NCI-H2107 treated with DMSO at 0.1 percent for 48 hours (cell line): Measurements from ENCODE around the gene CEP44.
"Not testable (repeated sequence)": the region's sequence is repeated elsewhere in the genome, so short reads cannot be mapped to it uniquely, and the experiment has no call there.

Source experiments
- DNase-seq: peaks from one replicate; lab custom pipeline; 2025; ENCODE audit not compliant: unreplicated experiment; lab: John Stamatoyannopoulos, UW

Gene CEP44

DNA sequence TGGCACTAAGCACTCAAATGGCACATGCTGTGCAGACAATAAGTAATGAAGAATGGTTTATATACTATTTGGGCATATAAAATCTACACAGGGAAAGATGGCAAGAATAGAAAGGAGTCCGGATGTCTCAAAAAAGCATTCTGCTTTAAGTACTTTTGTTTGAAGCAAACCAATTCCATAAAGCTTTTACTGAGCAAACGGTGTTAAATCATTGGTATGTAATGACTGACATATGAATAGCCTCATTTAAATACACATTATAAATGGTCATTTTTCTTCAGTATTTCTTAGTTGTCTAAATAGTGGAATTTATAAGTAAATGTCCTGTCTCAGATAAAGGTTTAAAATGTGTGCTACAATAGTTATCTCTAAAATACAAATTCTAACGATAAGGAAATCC is 6.3 kb upstream of the CEP44 start:
- no peak for DNase-seq

DNA sequence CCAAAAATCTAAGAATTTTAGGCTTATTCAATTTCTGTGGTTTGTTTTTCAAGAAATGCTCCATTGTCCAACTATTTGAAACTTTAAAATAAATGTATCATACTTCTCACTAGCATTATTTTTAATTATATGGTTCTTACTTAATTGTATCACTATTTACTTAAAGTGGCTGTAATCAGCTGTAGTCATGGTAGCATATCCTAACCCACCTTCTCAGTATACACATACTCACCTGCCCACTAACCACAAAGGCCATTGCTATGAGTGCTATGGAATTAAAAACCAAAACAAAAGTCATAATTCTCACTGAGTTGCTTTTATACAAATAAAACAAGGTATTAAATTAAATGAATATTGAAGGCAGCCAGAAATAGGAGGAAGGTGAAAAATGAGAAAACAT is 5.2 kb upstream of the CEP44 start:
- DNase-seq = no peak

DNA sequence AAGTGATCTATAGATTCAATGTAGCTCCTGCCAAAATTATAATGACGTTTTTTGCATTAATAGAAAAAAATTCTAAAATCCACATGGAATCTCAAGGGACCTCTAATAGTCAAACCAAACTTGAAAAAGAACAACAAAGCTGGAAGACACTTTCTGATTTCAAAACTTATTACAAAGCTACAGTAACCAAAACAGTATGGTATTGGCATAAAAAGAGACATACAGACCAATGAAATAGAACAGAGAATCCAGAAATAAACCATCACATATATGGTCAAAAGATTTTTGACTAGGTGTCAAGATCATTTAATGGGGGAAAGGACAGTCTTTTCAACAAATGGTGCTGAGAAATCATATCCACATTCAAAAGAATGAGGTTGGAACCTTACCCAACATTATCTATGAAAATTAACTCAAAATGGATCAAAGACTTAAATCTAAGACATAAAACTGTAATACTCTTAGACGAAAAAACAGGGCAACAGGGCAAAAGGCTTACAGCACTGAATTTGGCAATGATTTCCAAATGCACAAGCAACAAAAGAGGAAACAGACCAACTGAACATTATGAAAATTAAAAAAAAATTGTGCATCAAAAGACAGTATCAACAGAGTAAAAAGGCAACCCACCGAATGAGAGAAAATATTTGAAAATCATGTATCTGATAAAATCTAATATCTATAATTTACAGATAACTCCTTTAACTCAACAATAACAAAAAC is 4.1 kb upstream of the CEP44 start:
- no peak for DNase-seq

DNA sequence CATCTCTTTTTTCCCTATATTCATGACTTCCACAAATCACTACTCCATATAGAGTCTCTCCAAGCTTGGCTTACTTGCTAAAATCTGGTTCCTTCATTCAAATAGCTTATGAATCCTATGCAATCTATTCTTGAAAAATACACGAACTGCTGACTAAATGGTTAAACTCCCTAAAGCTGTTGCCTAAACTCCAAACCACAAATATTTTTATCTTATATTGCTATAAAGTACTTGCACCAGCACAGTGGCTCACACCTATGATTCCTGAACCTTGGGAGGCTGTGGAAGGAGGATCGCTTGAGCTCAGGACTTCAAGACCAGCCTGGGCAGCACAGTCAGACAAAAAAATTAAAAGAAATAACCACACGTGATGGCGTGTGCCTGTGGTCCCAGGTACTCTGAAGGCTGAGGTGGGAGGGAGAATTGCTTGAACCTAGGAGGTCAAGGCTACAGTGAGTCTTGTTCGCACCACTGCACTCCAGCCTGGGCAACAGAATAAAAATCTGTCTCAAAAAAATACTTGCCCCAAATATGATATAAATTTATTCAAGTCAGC is 2.5 kb upstream of the CEP44 start:
- DNase-seq = no peak

DNA sequence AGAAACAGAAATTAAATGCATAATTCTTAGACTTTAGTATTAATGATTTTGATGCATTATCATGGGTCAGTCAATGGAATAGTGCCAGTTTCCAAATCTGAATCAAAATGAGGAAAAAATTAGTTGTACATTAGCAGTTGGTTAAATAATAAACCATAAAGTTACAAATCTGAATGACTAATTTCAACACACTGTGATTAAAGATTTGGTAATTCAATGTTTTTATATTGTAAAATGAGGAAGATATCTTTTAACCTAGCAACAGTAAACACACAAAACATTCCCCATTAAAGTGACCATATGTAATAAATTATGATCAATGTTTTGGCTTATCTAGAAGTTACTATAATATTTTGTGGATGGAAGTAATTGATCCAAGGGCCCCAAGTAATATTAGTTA is 1.8 kb upstream of the CEP44 start:
- no peak for DNase-seq

DNA sequence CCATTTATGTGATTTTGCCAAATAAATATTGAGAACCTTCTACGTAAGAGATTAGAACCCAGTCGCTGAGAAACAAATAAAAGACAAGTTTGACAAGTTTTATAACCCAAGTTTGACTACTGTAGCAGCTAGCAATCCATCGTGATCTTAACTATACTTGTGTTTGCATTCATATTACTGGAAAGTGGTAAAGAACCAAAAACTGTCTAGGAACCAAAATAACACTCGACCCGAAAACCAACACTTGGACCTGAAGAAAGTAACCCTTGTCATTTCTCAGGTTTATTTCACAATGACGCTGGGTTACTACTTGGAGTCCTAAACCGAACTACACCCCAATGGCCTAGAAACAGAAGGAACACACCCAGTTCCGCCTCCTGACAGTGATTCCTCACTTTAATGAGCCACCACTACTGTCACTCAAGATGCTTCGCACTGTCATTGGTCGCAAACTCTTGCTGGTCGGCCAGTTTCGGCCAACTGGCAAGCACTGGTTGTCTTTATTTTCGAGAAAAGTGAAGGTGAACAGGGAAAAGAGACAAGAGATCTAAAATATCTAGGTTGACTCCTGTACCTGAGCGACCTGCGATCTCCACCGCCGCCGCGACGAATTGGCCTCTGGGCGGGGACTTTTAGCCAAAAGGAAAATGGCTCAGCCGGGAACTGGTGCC is 740 bp upstream of the CEP44 start:
- DNase-seq = peak; percentile 62

DNA sequence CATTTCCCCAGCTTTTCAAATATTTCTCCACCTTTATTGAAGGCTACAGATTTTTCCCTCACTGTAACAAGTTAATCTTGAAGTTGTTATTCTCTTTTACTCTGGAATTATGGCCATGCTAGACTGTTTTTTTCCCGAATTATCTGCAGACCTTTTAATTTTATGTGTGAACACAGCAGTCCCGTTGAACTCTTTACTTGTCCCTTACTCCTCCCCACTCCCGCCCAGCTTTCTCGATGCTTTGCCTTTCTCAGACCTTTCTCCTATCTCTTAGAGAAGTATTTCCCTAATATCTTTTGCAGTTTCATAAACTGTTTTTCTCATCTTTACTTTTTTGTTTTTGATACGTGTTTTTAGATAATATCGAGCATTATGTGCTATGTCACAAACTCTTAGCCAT is 776 bp downstream of the CEP44 start:
- DNase-seq = no peak

DNA sequence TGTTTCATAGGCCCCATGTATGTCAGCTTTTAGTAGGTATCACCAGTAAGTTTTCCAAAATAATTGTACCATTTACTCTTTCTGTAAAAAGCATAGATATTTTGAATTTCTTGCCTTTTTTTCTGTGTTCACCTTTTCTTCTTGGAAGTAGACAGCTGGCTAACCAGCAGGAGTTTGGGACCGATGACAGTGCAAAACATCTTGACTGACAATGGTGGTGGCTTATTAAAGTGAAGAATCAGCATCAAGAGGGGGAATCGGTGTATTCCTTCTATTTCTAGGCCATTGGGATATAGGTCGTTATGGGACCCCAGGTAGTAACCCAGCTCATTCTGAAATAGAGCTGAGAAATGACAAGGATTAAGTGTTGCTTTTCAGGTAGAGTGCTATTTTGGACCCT is 3.2 kb downstream of the CEP44 start:
- no peak for DNase-seq

DNA sequence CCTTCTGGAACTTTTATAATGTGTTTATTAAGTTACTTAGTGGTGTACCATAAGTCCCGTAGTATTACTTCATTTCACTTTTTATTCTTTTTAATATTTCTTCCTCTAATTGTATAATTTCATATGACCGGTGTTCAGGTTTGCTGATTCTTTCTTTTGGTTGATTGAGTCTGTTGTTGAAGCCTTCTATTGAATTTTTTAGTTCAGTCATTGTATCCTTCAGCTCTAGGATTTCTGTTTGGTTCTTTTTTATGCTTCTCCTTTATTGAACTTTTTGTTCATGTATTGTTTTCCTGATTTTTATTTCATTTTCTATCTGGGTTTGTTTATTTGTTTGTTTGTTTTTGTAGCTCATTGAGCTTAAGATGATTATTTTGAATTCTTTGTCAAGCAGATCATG is 8.8 kb downstream of the CEP44 start:
- DNase-seq = no peak

DNA sequence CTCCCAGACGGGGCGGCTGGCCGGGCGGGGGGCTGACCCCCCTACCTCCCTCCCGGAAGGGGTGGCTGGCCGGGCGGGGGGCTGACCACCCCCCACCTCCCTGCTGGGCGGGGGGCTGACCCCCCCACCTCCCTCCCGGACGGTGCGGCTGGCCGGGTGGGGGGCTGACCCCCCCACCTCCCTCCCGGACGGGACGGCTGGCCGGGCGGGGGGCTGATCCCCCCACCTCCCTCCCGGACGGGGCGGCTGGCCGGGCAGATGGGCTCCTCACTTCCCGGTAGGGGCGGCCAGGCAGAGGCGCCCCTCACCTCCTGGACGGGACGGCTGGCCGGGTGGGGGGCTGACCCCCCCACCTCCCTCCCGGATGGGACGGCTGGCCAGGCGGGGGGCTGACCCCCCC is 10.9 kb downstream of the CEP44 start:
- DNase-seq = not testable (repeated sequence)

DNA sequence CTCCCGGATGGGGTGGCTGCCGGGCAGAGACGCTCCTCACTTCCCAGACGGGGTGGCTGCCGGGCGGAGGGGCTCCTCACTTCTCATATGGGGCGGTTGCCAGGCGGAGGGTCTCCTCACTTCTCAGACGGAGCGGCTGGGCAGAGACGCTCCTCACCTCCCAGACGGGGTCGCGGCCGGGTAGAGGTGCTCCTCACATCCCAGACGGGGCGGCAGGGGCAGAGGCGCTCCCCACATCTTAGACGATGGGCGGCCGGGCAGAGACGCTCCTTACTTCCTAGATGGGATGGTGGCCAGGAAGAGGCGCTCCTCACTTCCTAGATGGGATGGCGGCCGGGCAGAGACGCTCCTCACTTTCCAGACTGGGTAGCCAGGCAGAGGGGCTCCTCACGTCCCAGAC is 11.4 kb downstream of the CEP44 start:
- not testable (repeated sequence) for DNase-seq

DNA sequence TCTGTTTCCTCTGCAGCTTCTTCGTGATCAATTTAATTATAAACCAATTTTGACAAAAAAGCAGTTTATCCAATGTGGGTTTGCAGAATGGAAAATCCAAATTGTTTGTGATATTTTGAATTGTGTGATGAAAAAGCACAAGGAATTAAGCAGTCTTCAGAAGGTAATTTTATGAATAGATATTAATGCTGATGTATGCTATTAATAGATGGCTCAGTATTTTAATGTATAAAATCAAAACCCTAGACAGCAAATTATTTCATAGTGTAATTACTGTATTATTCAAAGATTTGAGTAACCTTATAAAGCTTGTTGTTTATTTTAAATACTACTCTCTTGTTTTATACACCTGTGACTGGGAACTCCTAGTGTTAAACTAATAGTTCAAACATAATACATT is 20.0 kb downstream of the CEP44 start:
- no peak for DNase-seq

DNA sequence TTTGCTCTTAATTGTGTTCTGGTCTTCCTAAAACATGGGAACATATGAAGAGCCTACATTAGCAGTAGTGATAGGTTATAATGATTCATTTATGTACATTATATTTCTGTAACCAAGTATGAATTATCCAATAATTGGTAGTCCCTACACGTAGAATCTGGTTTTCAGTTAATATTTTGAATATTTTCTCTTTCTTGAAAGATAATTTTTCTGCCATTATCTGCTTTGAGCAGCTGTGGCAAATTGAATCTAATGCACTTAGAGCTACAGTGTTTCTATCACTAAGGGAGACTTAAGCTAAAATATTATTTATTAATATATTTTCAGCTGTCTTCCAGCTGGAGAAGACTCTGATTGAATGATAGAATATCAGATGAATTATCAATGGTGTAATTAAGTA is 21.0 kb downstream of the CEP44 start:
- no peak for DNase-seq

DNA sequence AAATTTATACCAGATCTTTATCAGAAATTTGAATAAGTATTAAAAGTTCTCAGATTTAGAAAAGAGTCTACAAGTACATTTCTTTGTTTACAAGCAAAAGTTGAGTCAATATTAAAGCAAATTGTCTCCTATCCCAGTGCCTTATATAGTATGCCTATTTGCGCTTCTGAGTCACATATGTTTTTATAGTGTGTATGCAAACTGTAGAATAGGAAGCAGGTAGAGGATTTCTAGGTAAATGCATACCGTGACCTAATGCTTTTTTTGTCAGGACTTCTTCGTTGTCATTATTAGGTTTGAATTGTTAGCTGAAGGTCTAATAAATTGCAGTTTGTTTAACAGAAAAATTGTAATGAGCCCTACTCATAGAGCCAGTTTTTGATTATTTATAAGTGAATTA is 22.2 kb downstream of the CEP44 start:
- no peak for DNase-seq

DNA sequence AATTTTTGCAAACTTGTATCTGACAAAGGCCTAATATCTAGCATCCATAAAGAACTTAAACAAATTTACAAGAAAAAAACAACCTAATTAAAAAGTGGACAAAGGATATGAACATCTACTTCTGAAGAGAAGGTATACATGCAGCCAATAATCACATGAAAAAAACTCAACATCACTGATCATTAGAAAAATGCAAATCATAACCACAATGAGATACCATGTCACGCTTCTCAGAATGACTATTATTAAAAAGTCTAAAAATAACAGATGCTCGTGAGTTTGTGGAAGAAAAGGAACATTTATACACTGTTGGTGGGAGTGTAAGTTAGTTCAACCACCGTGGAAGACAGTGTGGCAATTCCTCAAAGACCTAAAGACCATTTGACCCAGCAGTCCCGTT is 24.0 kb downstream of the CEP44 start:
- DNase-seq = no peak

DNA sequence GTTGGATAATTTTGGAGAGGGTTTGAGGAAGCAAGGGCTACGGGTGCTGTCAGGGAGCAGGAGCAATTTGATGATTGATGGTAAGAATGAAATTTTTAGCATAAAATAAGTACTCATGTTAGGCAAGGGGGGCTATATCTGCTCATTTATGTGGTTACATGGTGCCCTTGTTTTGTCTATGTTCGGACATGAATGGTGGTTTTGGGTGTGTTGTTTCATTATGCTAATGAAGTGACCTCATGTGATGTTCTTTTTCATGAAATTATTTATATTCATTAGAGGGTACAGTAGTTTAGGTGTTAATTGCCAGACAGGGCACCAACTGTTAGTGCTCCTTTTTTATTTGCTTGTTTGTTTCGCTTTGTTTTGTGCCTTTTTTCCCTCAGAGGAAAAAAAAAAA is 29.3 kb downstream of the CEP44 start:
- DNase-seq = no peak

DNA sequence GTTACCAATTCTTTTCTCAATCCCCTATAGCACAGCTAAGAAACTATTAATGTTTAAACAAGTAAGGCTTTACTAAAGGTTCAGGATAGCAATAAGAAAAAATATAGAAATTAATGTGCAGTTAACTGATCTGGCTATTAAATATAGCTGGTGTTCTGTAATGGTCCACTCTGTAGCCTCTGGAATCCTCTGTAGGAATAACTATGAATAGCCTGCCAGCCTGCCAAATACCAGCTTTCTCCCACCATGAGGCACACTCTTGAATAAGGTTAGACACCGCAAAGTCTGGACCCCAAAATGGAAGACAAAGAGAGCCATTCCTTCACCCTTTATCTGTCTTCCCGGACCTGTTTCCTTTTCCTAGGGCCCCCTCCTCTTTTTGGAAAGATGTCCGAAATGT is 30.6 kb downstream of the CEP44 start:
- no peak for DNase-seq

DNA sequence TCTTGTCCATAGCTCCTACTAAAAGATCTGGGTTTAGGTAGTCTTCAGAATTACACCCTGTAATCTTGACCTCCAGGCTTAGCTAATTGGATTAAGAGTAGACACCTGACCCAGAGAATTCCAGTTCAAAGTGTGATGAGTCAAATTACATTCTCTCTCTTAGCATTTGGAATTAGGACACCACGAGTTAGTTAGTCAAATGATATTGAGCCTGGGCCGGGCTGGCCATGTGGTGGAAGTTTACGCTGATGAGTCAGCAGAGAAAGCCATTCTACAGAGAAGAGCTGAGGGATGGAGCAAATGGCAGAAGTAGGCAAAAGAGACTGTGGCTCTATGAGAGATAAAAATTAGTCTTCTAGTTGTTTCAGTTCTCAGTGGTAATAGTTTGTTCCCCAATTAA is 31.1 kb downstream of the CEP44 start:
- no peak for DNase-seq

DNA sequence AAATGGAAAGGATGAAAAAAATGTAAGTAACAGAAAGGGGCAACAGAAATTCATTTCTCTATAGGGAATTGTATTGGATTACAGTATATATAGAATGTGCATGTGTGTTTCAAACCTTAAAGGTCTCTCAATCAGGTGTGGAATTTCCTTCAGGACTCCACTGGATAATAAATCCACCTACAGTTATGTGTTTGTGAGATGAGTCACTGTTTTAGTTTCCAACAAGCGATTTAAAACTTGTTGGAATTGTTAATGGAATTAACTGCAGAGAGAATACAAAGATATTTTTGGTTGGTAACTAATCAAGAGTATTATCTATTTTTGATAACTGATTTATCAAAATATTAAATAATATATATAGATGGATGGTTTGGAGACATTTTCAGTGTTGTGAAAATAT is 32.8 kb downstream of the CEP44 start:
- DNase-seq = no peak

DNA sequence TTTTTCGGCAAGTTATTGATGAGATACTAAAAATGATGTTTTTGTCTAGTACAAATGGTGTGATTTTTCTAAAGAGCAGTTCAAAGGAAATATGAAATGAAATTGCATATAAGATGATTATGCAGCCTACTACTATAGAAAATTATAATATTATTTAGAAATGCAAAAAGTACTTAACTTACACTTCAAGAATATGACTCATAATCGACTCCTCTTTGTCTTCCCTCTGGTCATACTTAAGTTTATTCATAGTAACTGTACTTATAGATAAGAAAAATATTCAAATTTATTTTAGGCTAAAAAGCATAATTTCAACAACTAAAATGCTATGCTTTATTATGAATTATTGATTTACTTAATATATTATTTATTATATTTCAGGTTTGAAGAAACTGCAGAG is 33.2 kb downstream of the CEP44 start:
- no peak for DNase-seq

DNA sequence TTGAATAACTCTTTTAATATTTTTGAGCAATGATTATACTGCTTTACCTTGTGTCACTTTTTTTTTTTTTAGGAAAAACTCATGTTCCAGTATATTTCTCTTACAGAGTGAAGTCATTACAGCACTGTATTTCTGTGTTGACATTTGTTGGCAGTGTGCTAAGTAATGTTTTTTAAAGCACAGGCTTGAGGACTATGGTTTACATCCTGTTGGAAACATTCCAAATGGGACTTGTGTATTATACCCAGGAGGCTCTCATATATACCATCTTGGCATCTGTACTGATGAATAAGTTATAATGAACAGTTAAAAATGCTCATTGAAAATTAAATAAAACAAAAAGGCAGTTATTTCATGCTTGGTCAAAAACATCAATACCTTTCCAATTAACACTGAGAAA is 33.8 kb downstream of the CEP44 start:
- no peak for DNase-seq

DNA sequence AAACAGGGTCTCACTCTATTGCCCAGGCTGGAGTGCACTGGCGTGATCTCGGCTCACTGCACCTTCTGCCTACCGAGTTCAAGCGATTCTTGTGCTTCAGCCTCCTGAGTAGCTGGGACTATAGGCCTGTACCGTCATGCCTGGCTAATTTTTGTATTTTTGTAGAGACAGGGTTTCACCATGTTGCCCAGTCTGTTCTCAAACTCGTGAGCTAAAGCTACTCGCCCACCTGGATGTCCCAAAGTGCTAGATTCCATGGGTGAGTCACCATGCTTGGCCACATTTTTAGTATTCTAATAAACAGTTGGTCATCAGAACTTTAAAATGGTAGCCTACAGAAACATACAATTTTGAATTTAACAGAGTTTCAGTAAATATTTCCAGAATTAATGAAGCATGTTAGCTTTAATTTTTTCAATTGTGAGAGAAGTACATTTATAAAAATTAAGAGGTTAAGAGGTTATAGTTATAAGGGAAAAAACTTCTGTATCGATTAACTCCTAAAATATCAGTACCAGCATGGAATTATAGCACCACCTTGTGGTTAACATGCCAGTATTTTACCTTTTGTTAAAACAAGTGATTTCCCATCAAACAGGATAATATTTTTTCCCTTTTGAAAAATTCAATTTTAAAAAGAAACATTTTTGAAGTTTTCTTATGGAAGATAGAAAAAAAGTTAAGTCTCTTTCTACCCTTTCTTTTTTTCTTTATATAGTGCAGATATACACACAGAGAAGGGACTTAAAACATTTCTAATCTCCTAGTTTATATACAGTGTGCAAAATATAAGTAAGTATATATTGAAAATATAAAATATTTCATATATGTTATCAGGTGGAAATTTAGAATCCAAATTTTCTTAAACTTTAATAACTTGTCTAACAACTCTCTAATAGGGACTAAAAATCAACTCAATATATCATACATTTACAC is 35.4 kb downstream of the CEP44 start:
- peak; percentile 11 for DNase-seq
